Eye (tissue), 1 donor: ENCODE results near the gene ATOH1.

Experiments used
- DNase-seq: peaks from one replicate; pipeline ENCODE4 v3.0.0-alpha.2; 2015

ATOH1 gene

DNA sequence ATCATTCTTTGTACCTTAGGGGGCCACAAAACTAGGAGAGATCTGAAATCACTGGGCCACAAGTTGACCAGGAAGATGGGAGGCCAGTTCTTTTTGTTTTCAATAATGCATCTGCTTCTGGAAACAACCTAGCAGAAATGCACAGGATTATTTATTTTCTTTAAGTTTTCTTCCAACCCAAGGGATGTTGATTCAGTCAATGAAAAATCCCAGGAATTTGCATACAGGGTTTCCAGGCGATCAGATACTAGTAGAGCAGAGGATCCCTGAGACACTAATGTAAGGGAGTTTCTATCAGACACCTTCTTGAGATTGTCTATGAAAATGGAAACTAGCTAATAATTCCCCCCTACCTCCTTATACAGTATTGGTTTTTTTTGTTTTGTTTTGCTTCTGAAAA lies 7.4 kb downstream of the ATOH1 start:
- DNase-seq, result no peak

DNA sequence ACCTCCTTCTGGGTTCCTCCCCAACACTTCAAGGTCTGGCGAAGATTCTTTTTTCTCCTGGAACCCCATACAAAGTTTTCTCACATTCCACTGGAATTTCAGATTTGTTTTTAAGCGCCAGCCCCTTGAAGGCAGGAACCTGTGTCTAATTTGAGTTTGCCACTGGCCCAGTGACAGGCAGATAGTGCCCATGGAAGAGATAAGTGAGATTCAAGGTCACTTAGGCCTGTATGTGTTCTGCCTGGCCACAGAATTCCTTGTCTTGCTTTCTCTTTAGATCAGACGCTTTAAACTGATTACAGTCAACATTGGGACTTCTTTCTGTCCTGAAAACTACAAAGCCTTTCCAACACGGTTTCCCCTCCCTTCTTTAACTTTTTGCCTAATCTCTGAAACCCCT lies 11.2 kb downstream of the ATOH1 start:
- no peak for DNase-seq

DNA sequence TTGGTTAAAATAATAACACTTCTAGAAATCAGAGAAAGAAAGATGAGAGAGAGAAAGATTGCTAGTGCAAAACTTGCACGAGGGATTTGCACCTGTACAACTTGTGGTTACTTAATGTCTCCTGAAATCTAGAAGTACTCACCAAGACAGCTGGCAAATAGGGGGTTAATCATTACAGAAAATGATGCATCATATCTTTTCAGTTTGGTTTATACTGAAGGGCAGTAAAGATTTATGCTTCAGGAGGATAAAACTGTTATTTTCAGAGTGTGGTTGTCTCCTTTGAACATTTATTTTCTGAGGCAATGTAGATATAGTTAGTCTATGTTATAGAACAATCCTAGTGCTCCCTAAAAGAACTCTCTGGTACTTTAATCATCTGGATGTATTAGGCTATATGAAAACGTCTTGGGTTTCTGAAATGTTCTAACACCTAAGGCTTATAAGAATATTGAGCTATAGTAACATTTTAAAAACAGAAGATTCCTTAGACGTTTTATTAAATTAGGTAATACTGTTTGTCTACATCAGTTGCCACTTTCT lies 13.3 kb downstream of the ATOH1 start:
- no peak for DNase-seq

DNA sequence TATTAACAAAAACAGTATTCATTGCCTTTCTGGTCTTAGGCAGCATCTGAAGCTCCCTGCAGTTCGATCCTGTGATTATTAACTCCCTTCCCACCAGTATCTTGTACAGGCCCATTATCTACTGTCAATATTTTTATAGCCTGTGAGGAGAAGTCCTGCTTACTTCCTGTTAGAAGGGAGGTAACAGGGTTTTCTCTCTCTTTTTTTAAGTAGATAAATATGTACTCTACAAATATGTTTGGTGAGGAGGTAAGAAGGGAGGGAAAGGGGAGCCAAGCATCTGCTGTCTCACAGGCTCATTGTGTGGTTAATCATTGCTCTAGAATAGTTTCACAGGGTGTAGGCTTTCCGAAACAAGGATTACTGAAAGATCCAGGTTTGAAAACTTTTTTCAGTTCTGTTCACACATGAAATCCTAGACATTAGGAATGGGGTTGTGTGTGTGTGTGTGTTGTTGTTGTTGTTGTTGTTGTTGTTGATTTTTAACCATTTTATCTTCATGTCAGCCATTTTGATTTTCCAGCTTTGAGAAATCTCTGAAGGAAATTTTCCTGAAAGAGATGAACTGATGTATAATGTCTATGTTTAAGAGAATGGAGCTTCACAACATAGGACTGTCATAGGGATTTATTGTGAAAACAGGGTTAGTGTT lies 14.2 kb downstream of the ATOH1 start:
- DNase-seq, result no peak

DNA sequence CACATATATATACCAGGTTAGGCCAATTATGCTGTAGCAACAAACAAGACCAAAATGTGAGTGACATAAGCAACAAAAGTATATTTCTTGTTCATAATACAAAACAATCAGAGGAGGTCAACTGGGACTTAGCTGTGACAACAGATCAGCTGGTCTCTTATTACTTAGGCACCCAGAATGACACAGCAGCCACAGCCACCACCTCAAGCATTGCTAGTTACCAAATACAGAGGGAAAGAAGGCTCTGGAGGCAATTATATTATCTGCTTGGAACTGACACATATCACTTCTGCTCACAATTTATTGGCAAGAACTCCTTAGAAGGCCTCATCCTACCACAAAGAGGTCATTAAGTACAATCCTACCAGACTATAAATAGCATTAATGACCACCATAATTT lies 15.2 kb downstream of the ATOH1 start:
- DNase-seq, result no peak

DNA sequence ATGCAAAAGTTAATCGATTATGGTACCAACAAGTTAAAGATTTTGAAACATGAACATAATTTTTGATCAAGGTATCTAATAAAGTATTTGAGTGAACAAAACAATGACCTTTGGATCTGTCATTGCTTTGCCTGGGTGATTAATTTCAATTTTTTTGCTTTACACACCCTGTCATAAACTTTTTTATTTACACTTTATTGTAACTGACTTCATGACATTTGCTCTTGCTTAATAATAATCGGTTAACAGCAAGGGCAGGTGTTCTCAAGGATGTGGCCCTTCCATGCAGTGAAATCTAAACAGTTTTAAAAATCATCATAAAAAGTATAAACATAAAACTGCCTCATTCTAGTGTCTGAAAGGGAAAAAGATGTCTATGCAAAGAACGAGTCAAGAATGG lies 24.1 kb downstream of the ATOH1 start:
- no peak for DNase-seq

DNA sequence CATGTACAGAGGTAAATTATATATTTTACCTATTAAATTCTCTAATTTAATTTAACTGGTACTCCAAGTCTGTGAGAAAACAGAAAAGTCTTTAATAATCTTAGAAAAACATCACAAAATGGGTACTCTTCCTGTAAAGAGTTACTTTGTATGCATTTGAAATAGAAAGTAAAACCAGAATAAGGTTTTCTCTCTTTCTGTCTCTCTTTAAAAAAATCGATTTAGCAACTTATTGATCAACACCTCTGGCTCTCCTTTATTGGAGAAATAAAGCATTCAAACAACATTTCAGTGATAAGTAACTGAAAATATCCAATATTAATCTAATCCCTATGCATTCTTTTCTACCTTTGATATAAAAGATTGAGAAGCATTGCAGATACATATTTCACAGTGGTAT lies 27.4 kb downstream of the ATOH1 start:
- no peak for DNase-seq

DNA sequence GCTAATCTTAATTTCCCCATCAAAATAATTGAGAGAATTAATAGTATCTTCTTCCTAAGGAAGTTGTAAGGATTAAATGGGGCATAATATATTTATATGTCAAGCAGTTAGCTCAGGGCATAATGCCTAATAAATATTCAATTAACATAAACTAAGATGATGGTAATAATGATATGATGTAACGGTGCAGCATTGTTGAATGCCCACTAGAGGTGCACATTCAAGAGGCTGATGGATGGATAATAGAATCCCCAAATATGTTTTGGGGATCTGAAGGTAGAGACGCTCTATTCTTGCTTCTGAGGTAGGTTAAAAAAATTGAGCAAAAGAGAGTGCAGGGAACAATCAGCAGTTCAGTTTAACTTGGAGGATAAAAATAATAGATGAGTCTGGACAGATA lies 37.1 kb downstream of the ATOH1 start:
- no peak for DNase-seq

DNA sequence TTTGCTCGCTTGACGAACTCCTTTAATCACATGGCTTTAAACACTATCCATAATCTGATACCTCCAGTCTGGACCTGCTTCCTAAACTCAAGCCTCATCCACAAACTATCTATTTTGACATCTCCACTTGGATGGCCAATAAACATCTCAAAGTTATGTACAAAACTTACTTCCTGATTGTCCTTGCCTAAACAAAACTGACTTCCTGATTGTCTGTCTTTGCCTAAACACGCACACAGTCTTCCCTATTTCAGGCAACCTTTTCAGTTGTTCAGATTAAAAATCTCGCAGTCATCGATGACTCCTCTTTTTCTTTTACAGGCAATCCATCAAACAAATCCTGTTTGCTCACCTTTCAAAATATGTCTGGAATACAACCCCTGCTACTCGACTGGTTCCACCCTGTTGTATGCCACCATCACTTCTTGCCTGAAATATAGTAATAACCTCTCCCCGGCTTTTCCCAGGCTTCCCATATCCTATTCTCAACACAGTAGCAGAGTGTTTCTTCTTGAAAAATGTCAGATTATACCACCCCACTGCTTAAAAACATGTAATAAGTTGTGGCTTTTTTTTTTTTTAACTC lies 39.0 kb downstream of the ATOH1 start:
- no peak for DNase-seq

DNA sequence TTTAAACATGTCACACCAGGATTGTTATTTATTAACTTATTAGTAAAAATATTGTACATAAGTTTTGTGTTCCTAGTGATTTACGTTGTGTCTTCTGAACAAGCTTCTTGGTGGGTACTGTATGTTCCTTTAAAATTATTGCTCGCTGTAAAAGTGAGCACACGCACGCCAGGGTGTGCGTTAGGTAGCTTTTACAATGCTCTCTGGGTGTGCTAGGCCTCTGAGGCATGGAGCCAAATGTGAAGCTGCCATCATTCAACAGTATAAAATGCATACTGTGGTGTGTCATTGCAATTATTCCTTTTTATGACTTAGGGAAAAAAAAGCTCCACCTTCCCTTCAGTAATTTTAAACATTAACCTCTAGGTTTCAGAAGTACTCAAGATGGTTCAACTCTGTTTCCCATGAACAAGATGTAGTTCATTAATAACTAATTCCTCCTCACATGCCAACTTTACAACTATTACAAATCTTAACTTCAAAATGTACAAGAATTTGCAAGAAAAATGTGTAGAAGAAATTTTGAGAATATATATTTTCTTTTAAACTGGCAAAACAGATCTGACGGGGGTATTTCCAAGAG lies 42.4 kb downstream of the ATOH1 start:
- DNase-seq, result no peak

DNA sequence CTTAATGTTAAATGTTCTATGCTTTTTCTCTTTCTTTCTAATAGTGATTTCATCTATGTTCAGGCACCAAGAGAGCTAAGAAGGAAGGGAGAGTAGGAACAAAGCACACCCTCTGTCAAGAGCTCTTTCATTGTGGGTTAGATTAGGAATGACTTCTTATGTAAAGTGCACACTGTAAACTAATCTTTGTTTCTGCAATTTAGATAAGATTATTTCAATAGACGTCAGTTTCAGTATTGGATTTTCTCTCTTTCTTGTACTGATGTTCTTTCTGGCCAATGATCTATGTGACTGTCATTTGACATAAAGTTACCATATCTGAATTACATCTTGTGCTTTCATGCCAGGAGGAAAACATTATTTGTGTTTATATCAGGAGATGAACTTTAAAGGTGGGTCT lies 48.2 kb downstream of the ATOH1 start:
- DNase-seq, result no peak

DNA sequence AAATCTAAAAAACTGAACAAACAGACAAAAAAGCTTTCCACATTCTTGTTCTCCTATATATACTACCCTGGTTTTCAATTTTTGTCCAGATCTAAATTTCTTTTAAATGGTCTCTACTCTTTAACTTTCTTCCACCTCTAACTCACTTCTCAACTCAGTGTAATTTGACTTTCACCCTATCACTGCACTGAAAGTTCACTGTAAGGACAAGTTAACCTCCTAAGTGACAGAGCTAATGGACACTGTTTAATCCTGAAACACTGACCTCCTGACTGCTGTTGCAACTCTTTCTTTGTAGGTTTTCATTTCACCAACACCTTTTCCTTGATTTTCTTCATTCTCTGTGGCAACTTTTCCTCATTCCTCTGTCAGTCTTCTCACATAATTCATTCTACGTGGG lies 50.0 kb downstream of the ATOH1 start:
- DNase-seq, result no peak

DNA sequence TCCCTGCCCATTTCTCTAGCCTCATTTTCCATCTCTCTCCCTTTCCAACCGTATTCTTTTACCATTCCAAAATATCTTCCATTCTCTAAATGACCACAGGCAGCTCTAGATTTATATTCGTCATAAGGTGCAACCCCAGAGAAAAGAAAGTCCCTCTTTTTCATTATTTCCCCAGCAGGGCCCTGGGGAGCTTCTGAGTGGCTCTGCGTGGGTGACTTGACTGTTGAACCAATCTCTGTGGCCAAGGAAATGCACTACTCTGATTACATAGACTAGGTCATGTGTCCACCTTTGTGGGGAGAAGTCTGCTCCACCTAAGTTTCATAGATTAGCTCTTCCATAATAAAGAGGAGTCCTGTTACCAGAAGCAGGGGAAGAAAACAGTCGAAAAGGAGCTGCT lies 51.4 kb downstream of the ATOH1 start:
- no peak for DNase-seq
